ACC112 (cell line): ENCODE measurements around the gene WIPI1.

Experiments used
- H2AFZ ChIP-seq: fragments of 200-600 bp; sonication (generic); one replicate; pipeline ENCODE4 v1.6.0; 2017; ENCODE audit warnings: antibody characterized with exemption, low read length; ENCODE audit not compliant: unreplicated experiment
- H3K27ac ChIP-seq: fragments of 200-600 bp; sonication (generic); 2 replicates; pipeline ENCODE4 v1.5.1; 2014; ENCODE audit warnings: low read depth, mild to moderate bottlenecking, antibody characterized with exemption, low read length, moderate library complexity
- H3K27me3 ChIP-seq: fragments of 200-600 bp; sonication (generic); 2 replicates; pipeline ENCODE4 v1.6.1; 2014; ENCODE audit warnings: mild to moderate bottlenecking, antibody characterized with exemption, low read length, moderate library complexity, mixed read lengths; ENCODE audit not compliant: insufficient read depth
- H3K36me3 ChIP-seq: fragments of 200-600 bp; sonication (generic); 2 replicates; pipeline ENCODE4 v1.6.1; 2016; ENCODE audit warnings: mild to moderate bottlenecking, antibody characterized with exemption, low read length, moderate library complexity, mixed read lengths; ENCODE audit not compliant: insufficient read depth
- H3K4me1 ChIP-seq: fragments of 200-600 bp; sonication (generic); one replicate; pipeline ENCODE4 v1.6.1; 2016; ENCODE audit warnings: low read length, mixed read lengths; ENCODE audit not compliant: insufficient read depth, unreplicated experiment, control insufficient read depth
- H3K4me3 ChIP-seq: fragments of 200-600 bp; sonication (generic); 2 replicates; pipeline ENCODE4 v1.5.1; 2014; ENCODE audit warnings: mild to moderate bottlenecking, low read depth, low read length
- H3K79me2 ChIP-seq: fragments of 200-600 bp; sonication (generic); one replicate; pipeline ENCODE4 v1.6.0; 2016; ENCODE audit warnings: low read length; ENCODE audit not compliant: control insufficient read depth, unreplicated experiment, insufficient read depth

WIPI1 gene

GRCh38 chr17:68375566-68375965 is 81.7 kb downstream of the WIPI1 start:
- Histone ChIP-seq H3K27me3 (no peaks in the 10 kb centered on the region), H2AFZ (no peak overlapping the region), H3K4me1 (peaks cover 27% of the 10 kb centered on the region), H3K4me3 (no peak overlapping the region), H3K27ac (no peak overlapping the region), H3K79me2 (no peaks in the 10 kb centered on the region), H3K36me3 (no peaks in the 10 kb centered on the region)
